ENCODE results near the gene DPM3. TPM values are rescaled to one million over a fixed set of nuclear protein-coding genes. Genes with fewer than 3 reads are reported as not detected.
A peak's percentile ranks its signal among the peaks of the same experiment; 100 is the strongest.

Gene DPM3
- total RNA-seq, 1 experiment from 2014 or later, result 113 TPM

- DNase-seq (ENCODE audit: low read depth, low spot score) (no peak), ATAC-seq (peak; percentile 58)
- Histone ChIP-seq H3K27me3 (ENCODE audit: insufficient read depth, low read length) (no peaks in the 10 kb centered on the region), H2AFZ (ENCODE audit: low read depth, low read length, poor library complexity, severe bottlenecking) (no peak within 1 kb of the TSS), H3K9ac (ENCODE audit: low read length) (peak within 1 kb of the TSS; percentile 91), H4K20me1 (ENCODE audit: insufficient read depth) (no peaks in the 10 kb centered on the region), H3K79me2 (ENCODE audit: insufficient read depth, low read length) (peaks cover 41% of the 10 kb centered on the region), H3K27ac (ENCODE audit: low read depth, low read length) (peak within 1 kb of the TSS; percentile 97), H3K9me3 (ENCODE audit: control insufficient read depth in 1 of 2, insufficient read depth in 1 of 2, low read depth in 1 of 2, low read length in 2 of 2) (no peaks in the 10 kb centered on the region), H3K9me2 (ENCODE audit: insufficient read depth) (no peaks in the 10 kb centered on the region), H3K4me2 (ENCODE audit: low read length) (peak within 1 kb of the TSS; percentile 99), H3K4me3 (replicated peaks in 1 of 2; ENCODE audit: low read depth in 1 of 2, low read length in 2 of 2) (peak within 1 kb of the TSS; percentile 70 to 97), H3K4me1 (ENCODE audit: control insufficient read depth in 1 of 2, insufficient read depth in 2 of 2, low read length in 2 of 2) (peaks cover 29 to 73% of the 10 kb centered on the region in 2 experiments), H3K36me3 (ENCODE audit: control insufficient read depth in 1 of 2, insufficient read depth in 2 of 2, low read length in 2 of 2) (peaks cover 7 to 12% of the 10 kb centered on the region in 2 experiments; a peak in 3 of 4 replicates)
- RAD21 ChIA-PET (ENCODE audit: low non-redundant PET in 1 of 2, low total read pairs in 2 of 2, uncharacterized antibody in 2 of 2, unreplicated experiment in 2 of 2), result no interaction called here
- TF ChIP-seq ZFX (IDR thresholded peaks at IDR 0.05) (no peak), REST (IDR thresholded peaks at IDR 0.05; ENCODE audit: low read depth) (no peak), POLR2AphosphoS5 (IDR thresholded peaks at IDR 0.05; ENCODE audit: low read depth, low read length) (peak; percentile 98), ELF1 (IDR thresholded peaks at IDR 0.05; ENCODE audit: borderline replicate concordance, low read depth) (no peak), YY1 (IDR thresholded peaks at IDR 0.05; ENCODE audit: extremely low read depth, insufficient replicate concordance, low read depth, low read length) (no peak)
- POLR2A ChIA-PET, result no interaction called here
- BruUV-seq (replicated peaks), result no TSS peak
- CTCF ChIA-PET, result interaction anchor here (0.7 to 3.5 kb wide), 2 partner anchors 36 to 43 kb away, joined by 3 to 11 read pairs; no protein-coding TSS in a partner anchor
- intact Hi-C loops (cut with micrococcal nuclease), result no loop called here
Observed at GRCh38 chr1:155127105-155127966, 13.0 kb downstream of the DPM3 start, which contains the start of gene EFNA1. Gene EFNA1 (plus strand): TSS chr1:155127876. CDS start chr1:155127978, 102 bp downstream.

Data from HCT116 (cell line).